IMR-90 (cell line): ENCODE data around the gene PRR19. TPM values are rescaled to one million over a fixed set of nuclear protein-coding genes. Genes with fewer than 3 reads are reported as not detected.
"Not testable (repeated sequence)": the region's sequence is repeated elsewhere in the genome, so short reads cannot be mapped to it uniquely, and the experiment has no call there.

Experiments
- ATAC-seq: fragments of 200-7000 bp; cut with Tn5 transposase; 2 replicates; pipeline ENCODE4 v1.9.1; 2020; ENCODE audit warnings: low read depth, mild to moderate bottlenecking, moderate library complexity
- BruUV-seq: library from RNA; stranded (reverse); fragments of 400-500 nt; replicated peaks from 2 replicates; lab custom pipeline; 2021; lab: Mats Ljungman, UMichigan
- CTCF ChIA-PET: fragments of 300-600 bp; formaldehyde crosslinking; extraction: SDS; loops from one replicate; lab custom pipeline; 2021; ENCODE audit warnings: antibody characterized with exemption; lab: Yijun Ruan, JAX
- POLR2A ChIA-PET: fragments of 300-600 bp; sonication (Branson Sonifier 250); formaldehyde crosslinking; loops from one replicate; lab custom pipeline; 2022; ENCODE audit warnings: antibody characterized with exemption; ENCODE audit not compliant: unreplicated experiment; lab: Charles Lee
- DNase-seq: peaks from one replicate; pipeline ENCODE4 v3.0.0; 2013
- H2AFZ ChIP-seq: replicated peaks from 2 replicates; pipeline ENCODE3; 2013; ENCODE audit warnings: low read length, mild to moderate bottlenecking; ENCODE audit not compliant: poor library complexity
- H2AK5ac ChIP-seq: 2 replicates; pipeline ENCODE4 v1.6.1; 2013; ENCODE audit warnings: low read depth, low read length, inconsistent platforms
- H2AK9ac ChIP-seq: replicated peaks from 2 replicates; pipeline ENCODE3; 2013; ENCODE audit warnings: mild to moderate bottlenecking, low read depth, low read length, moderate library complexity; ENCODE audit not compliant: poor library complexity
- H2BK120ac ChIP-seq: 2 replicates; pipeline ENCODE4 v1.6.1; 2013; ENCODE audit warnings: low read depth, low read length, inconsistent platforms
- H2BK15ac ChIP-seq: 3 replicates; pipeline ENCODE4 v1.6.1; 2013; ENCODE audit warnings: low read depth, low read length, inconsistent platforms
- H2BK20ac ChIP-seq: 2 replicates; pipeline ENCODE4 v1.6.1; 2013; ENCODE audit warnings: low read depth, mild to moderate bottlenecking, inconsistent platforms, low read length, moderate library complexity
- H2BK5ac ChIP-seq: 2 replicates; pipeline ENCODE4 v1.6.1; 2013; ENCODE audit warnings: mild to moderate bottlenecking, low read depth, low read length, inconsistent platforms; ENCODE audit not compliant: poor library complexity, severe bottlenecking
- H3K14ac ChIP-seq: replicated peaks from 2 replicates; pipeline ENCODE4 v1.6.1; 2013; ENCODE audit warnings: low read depth, low read length, inconsistent platforms
- H3K18ac ChIP-seq: 2 replicates; pipeline ENCODE4 v1.6.1; 2013; ENCODE audit warnings: low read depth, low read length, control low read depth
- H3K23ac ChIP-seq: 2 replicates; pipeline ENCODE4 v1.6.1; 2013; ENCODE audit warnings: low read depth, low read length, inconsistent platforms
- H3K27ac ChIP-seq: 2 replicates; pipeline ENCODE4 v1.5.1; 2013; ENCODE audit warnings: mild to moderate bottlenecking, control low read depth, low read length; ENCODE audit not compliant: insufficient read depth
- H3K27me3 ChIP-seq: 2 replicates; pipeline ENCODE4 v1.6.1; 2013; ENCODE audit warnings: low read length; ENCODE audit not compliant: control insufficient read depth, insufficient read depth
- H3K36me3 ChIP-seq: 2 replicates; pipeline ENCODE4 v1.6.1; 2013; ENCODE audit warnings: low read length, mixed read lengths; ENCODE audit not compliant: control insufficient read depth, insufficient read depth
- H3K4ac ChIP-seq: 2 replicates; pipeline ENCODE4 v1.6.1; 2013; ENCODE audit warnings: low read depth, low read length, inconsistent platforms
- H3K4me1 ChIP-seq: 2 replicates; pipeline ENCODE4 v1.6.1; 2013; ENCODE audit warnings: low read length, mixed read lengths; ENCODE audit not compliant: control insufficient read depth, insufficient read depth
- H3K4me2 ChIP-seq: 2 replicates; pipeline ENCODE4 v1.6.1; 2013; ENCODE audit warnings: low read depth, mild to moderate bottlenecking, control low read depth, low read length, moderate library complexity
- H3K4me3 ChIP-seq: 2 replicates; pipeline ENCODE4 v1.5.1; 2013; ENCODE audit warnings: low read depth, mild to moderate bottlenecking, control low read depth, low read length, moderate library complexity; ENCODE audit not compliant: insufficient read depth
- H3K56ac ChIP-seq: 2 replicates; pipeline ENCODE4 v1.6.1; 2013; ENCODE audit warnings: low read length, inconsistent platforms; ENCODE audit not compliant: insufficient read depth; ENCODE audit errors: extremely low read depth
- H3K79me1 ChIP-seq, 2 experiments: 2 replicates each; pipeline ENCODE4 v1.6.1; 2013; ENCODE audit warnings: low read length in 2 of 2, inconsistent platforms in 1 of 2, low read depth in 1 of 2
- H3K9ac ChIP-seq: 2 replicates; pipeline ENCODE4 v1.6.1; 2013; ENCODE audit warnings: low read depth, low read length, control low read depth
- H3K9me1 ChIP-seq: 2 replicates; pipeline ENCODE4 v1.6.1; 2013; ENCODE audit warnings: low read length, inconsistent platforms; ENCODE audit not compliant: insufficient read depth
- H3K9me3 ChIP-seq: 2 replicates; pipeline ENCODE4 v1.6.1; 2013; ENCODE audit warnings: low read length; ENCODE audit not compliant: control insufficient read depth, insufficient read depth
- H4K20me1 ChIP-seq: 2 replicates; pipeline ENCODE4 v1.6.1; 2013; ENCODE audit warnings: low read length, inconsistent platforms; ENCODE audit not compliant: insufficient read depth
- H4K5ac ChIP-seq: 2 replicates; pipeline ENCODE4 v1.6.1; 2013; ENCODE audit warnings: mild to moderate bottlenecking, low read depth, low read length, control low read depth
- H4K8ac ChIP-seq, 2 experiments: 2 replicates each; pipeline ENCODE4 v1.6.1; 2013; ENCODE audit warnings: low read depth in 2 of 2, low read length in 2 of 2, control low read depth in 1 of 2, inconsistent platforms in 1 of 2
- H4K91ac ChIP-seq: 2 replicates; pipeline ENCODE4 v1.6.1; 2013; ENCODE audit warnings: low read depth, low read length, inconsistent platforms; ENCODE audit not compliant: insufficient read depth
- WGBS, 2 experiments: methylation state at CpG; one replicate each; pipeline versions ENCODE4 v1.1.5 to v1.1.7; 2013; ENCODE audit warnings: missing lambda C conversion rate in 2 of 2; ENCODE audit not compliant: insufficient read length in 1 of 2; ENCODE audit errors: extremely low coverage in 2 of 2; 5-methylcytosine and 5-hydroxymethylcytosine counted together
- dilution Hi-C: fragments of 300-500 bp; cut with HindIII; formaldehyde crosslinking; loops from one replicate; pipeline ENCODE4 v1.14.3; 2018; ENCODE audit warnings: low sequenced_read_pairs; ENCODE audit not compliant: unreplicated experiment
- in situ Hi-C: fragments of 300-500 bp; cut with MboI; formaldehyde crosslinking; loops from 3 replicates; pipeline ENCODE4 v1.14.3; 2019; ENCODE audit warnings: low sequenced_read_pairs, inconsistent platforms, mixed read lengths
- intact Hi-C: fragments of 100-400 bp; cut with micrococcal nuclease; formaldehyde crosslinking; loops from 2 replicates; pipeline ENCODE4 v1.10.0; 2022
- polyA plus RNA-seq, 3 experiments: library from polyadenylated mRNA; depleted of rRNA; stranded (reverse); fragments of >200 nt; gene quantifications; 2 replicates each; pipeline ENCODE4 v1.2.3, GENCODE V29; 2012; ENCODE audit warnings: low replicate concordance in 1 of 3
- total RNA-seq: library from RNA; depleted of rRNA; stranded (reverse); fragments of >200 nt; gene quantifications from 2 replicates; pipeline ENCODE4 v1.2.3, GENCODE V29; 2012

The PRR19 gene
- total and polyA plus RNA-seq, 2 of the 4 experiments (the other 2 are of a cell fraction) = 0.36 to 1.6 TPM

- in situ Hi-C loops, H3K4ac ChIP-seq, H3K27ac ChIP-seq, dilution Hi-C loops, H2BK5ac ChIP-seq, H3K9ac ChIP-seq, H3K14ac ChIP-seq, BruUV-seq, H2AK5ac ChIP-seq, H4K20me1 ChIP-seq, ATAC-seq, H3K4me2 ChIP-seq, H2AFZ ChIP-seq, H3K27me3 ChIP-seq, H4K5ac ChIP-seq, H3K18ac ChIP-seq, intact Hi-C loops, H2BK120ac ChIP-seq, H3K4me1 ChIP-seq, H3K9me1 ChIP-seq, DNase-seq, H3K36me3 ChIP-seq, H3K9me3 ChIP-seq, H2AK9ac ChIP-seq, H4K8ac ChIP-seq, H3K23ac ChIP-seq, H4K91ac ChIP-seq, H3K56ac ChIP-seq, H3K4me3 ChIP-seq, H2BK20ac ChIP-seq, H2BK15ac ChIP-seq: not testable (repeated sequence)
- CTCF ChIA-PET = interaction anchor here (0.7 kb wide), 1 partner anchor 125 kb away, joined by 3 read pairs; the partner anchor contains the start of gene POU2F2
- POLR2A ChIA-PET = interaction anchor here (0.6 kb wide), 1 partner anchor 18 kb away, joined by 7 read pairs; no protein-coding TSS in a partner anchor
- peaks cover 0 to 11% of the 10 kb centered on the region in 2 experiments; a peak in 2 of 4 replicates for H3K79me1 ChIP-seq
- no CpG with 5 or more reads among the region's 3 CpGs for WGBS, 2 experiments
Measured at GRCh38 chr19:42257842-42258241, 44.1 kb upstream of the PRR19 start.
